Hepatocyte (in vitro differentiated cells): ENCODE results near the gene KSR1. TPM values are rescaled to one million over a fixed set of nuclear protein-coding genes. Genes with fewer than 3 reads are reported as not detected.

Experiments
- DNase-seq: peaks from one replicate; pipeline ENCODE4 v3.0.0-alpha.2; 2016; ENCODE audit warnings: low spot score
- H2AFZ ChIP-seq: fragments of 200-600 bp; sonication (generic); 2 replicates; pipeline ENCODE4 v1.6.0; 2016; ENCODE audit warnings: antibody characterized with exemption, mild to moderate bottlenecking
- H3K27ac ChIP-seq: fragments of 200-600 bp; sonication (generic); 2 replicates; pipeline ENCODE4 v1.5.1; 2016; ENCODE audit warnings: mild to moderate bottlenecking
- H3K27me3 ChIP-seq: fragments of 200-600 bp; sonication (generic); 2 replicates; pipeline ENCODE4 v1.6.1; 2016
- H3K36me3 ChIP-seq: fragments of 200-600 bp; sonication (generic); replicated peaks from 2 replicates; pipeline ENCODE4 v1.5.1; 2016; ENCODE audit warnings: low read depth; ENCODE audit not compliant: insufficient read depth
- H3K4me1 ChIP-seq: fragments of 200-600 bp; sonication (generic); 2 replicates; pipeline ENCODE4 v1.5.1; 2016; ENCODE audit warnings: mild to moderate bottlenecking, moderate library complexity; ENCODE audit not compliant: insufficient read depth
- H3K4me2 ChIP-seq: fragments of 200-600 bp; sonication (generic); 2 replicates; pipeline ENCODE4 v1.6.0; 2016
- H3K4me3 ChIP-seq: fragments of 200-600 bp; sonication (generic); 2 replicates; pipeline ENCODE4 v1.5.1; 2016; ENCODE audit warnings: mild to moderate bottlenecking
- H3K79me2 ChIP-seq: fragments of 200-600 bp; sonication (generic); 2 replicates; pipeline ENCODE4 v1.6.0; 2017; ENCODE audit warnings: mild to moderate bottlenecking
- H3K9me2 ChIP-seq: fragments of 200-600 bp; sonication (generic); replicated peaks from 2 replicates; pipeline ENCODE4 v1.6.0; 2017; ENCODE audit warnings: mild to moderate bottlenecking; ENCODE audit not compliant: insufficient read depth
- H3K9me3 ChIP-seq: fragments of 200-600 bp; sonication (generic); 2 replicates; pipeline ENCODE4 v1.5.1; 2016; ENCODE audit warnings: low read depth, mild to moderate bottlenecking
- H4K20me1 ChIP-seq: fragments of 200-600 bp; sonication (generic); 2 replicates; pipeline ENCODE4 v1.6.0; 2016; ENCODE audit warnings: mild to moderate bottlenecking; ENCODE audit not compliant: insufficient read depth, poor library complexity, severe bottlenecking
- EZH2 ChIP-seq: fragments of 200-600 bp; sonication (generic); IDR thresholded peaks from 2 replicates; pipeline ENCODE4 v1.6.1; 2016; ENCODE audit warnings: antibody characterized with exemption, mild to moderate bottlenecking, borderline replicate concordance
- EZH2phosphoT487 ChIP-seq: fragments of 200-600 bp; sonication (generic); IDR thresholded peaks from one replicate; pipeline ENCODE4 v1.6.1; 2018; ENCODE audit warnings: antibody characterized with exemption, mild to moderate bottlenecking, low read depth, moderate library complexity; ENCODE audit not compliant: unreplicated experiment, severe bottlenecking
- WGBS: methylation state at CpG from one replicate; pipeline ENCODE4 v1.1.6; 2016; ENCODE audit warnings: low lambda C conversion rate; ENCODE audit errors: missing lambda C conversion rate; 5-methylcytosine and 5-hydroxymethylcytosine counted together
- polyA plus RNA-seq: library from polyadenylated mRNA; unstranded; fragments of >200 nt; fragmentation: Nextera tagmentation; extraction: Ambion mirVana; gene quantifications from 2 replicates; pipeline ENCODE4 v1.2.1, GENCODE V29; 2016
- total RNA-seq: library from RNA; depleted of rRNA; stranded (reverse); fragments of >200 nt; gene quantifications from 2 replicates; pipeline ENCODE4 v1.2.3, GENCODE V29; 2014
- TF ChIP-seq, protein P1 (sequence below): fragments of 200-600 bp; sonication (generic); IDR thresholded peaks from 2 replicates; pipeline ENCODE4 v1.5.1; 2016; ENCODE audit warnings: antibody characterized with exemption, mild to moderate bottlenecking; ENCODE audit not compliant: poor library complexity

The KSR1 gene
- total and polyA plus RNA-seq, 2 experiments from 2014 or later: 16.2 to 32.6 TPM

GRCh38 chr17:27565874-27566670 lies 109.8 kb downstream of the KSR1 start:
- no peaks in the 10 kb centered on the region for H3K9me3 ChIP-seq
- no peaks in the 10 kb centered on the region for H3K27me3 ChIP-seq
- DNase-seq: no peak
- peaks cover 67% of the 10 kb centered on the region for H3K79me2 ChIP-seq
- peaks cover 20% of the 10 kb centered on the region for H3K4me1 ChIP-seq
- no peaks in the 10 kb centered on the region for H4K20me1 ChIP-seq
- TF ChIP-seq EZH2phosphoT487: no peak
- no peak for TF ChIP-seq EZH2
- TF ChIP-seq, protein P1, sequence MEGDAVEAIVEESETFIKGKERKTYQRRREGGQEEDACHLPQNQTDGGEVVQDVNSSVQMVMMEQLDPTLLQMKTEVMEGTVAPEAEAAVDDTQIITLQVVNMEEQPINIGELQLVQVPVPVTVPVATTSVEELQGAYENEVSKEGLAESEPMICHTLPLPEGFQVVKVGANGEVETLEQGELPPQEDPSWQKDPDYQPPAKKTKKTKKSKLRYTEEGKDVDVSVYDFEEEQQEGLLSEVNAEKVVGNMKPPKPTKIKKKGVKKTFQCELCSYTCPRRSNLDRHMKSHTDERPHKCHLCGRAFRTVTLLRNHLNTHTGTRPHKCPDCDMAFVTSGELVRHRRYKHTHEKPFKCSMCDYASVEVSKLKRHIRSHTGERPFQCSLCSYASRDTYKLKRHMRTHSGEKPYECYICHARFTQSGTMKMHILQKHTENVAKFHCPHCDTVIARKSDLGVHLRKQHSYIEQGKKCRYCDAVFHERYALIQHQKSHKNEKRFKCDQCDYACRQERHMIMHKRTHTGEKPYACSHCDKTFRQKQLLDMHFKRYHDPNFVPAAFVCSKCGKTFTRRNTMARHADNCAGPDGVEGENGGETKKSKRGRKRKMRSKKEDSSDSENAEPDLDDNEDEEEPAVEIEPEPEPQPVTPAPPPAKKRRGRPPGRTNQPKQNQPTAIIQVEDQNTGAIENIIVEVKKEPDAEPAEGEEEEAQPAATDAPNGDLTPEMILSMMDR: no peak
- no peak overlapping the region for H3K4me2 ChIP-seq
- no peak overlapping the region for H2AFZ ChIP-seq
- H3K27ac ChIP-seq: no peak overlapping the region
- no peak overlapping the region for H3K4me3 ChIP-seq
- H3K36me3 ChIP-seq: no peaks in the 10 kb centered on the region
- WGBS: 84% methylated on average over 11 of the region's 11 CpGs
- H3K9me2 ChIP-seq: no peaks in the 10 kb centered on the region

DNA sequence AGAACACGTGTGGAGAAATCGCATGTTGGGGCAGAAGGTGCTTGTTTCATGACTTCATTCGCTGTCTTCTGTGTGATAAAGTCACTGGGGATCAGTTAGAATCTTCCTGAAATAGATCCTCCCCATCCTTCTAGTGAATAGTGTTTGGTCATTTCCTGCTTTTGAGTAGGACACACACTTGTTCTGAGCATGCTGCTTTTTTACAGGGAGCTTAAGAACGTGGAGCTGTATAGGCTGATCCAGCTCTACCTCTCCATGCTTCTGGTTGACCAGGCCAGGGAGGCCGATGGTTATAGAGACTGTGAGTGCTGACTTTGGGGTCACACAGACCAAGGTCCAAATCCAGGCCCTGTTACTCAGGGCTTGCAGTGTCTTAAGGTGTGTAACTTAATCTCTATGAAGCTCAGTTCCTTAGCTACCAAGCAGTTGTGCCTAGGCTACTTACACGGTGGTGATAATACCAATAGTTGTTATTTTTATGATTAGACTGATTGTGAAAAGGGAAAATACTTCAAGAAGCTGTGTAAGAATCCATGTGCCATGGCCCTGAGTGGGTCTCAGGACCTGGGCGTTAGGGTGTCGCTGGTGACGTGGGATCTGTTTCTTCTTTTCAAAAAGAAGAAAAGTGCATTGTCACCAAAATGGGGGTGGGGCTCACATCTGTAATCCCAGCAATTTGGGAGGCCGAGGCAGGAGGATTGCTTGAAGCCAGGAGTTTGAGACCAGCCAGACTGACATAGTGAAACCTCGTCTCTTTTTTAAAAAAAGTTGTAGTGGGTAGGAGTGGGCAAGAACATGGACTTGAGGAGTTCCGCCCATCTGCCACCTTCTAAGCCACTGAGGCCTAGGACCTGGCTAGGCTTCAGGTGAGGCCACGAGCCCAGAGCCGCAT lies 110.7 kb downstream of the KSR1 start:
- 91% methylated on average over 14 of the region's 14 CpGs for WGBS
- Histone ChIP-seq H3K4me2 (no peak overlapping the region), H3K9me3 (no peaks in the 10 kb centered on the region), H3K79me2 (peaks cover 67% of the 10 kb centered on the region), H3K4me3 (no peak overlapping the region), H3K36me3 (no peaks in the 10 kb centered on the region), H4K20me1 (no peaks in the 10 kb centered on the region), H3K4me1 (peaks cover 24% of the 10 kb centered on the region), H2AFZ (no peak overlapping the region), H3K27ac (no peak overlapping the region), H3K9me2 (no peaks in the 10 kb centered on the region), H3K27me3 (no peaks in the 10 kb centered on the region)
- no peak for DNase-seq
- TF ChIP-seq EZH2: no peak
- no peak for TF ChIP-seq EZH2phosphoT487
- TF ChIP-seq, protein P1: no peak

GRCh38 chr17:27567563-27567859 lies 111.3 kb downstream of the KSR1 start:
- Histone ChIP-seq H3K9me2 (no peaks in the 10 kb centered on the region), H3K27ac (no peak overlapping the region), H3K4me3 (no peak overlapping the region), H3K4me1 (peaks cover 24% of the 10 kb centered on the region), H4K20me1 (no peaks in the 10 kb centered on the region), H3K4me2 (no peak overlapping the region), H3K27me3 (no peaks in the 10 kb centered on the region), H2AFZ (no peak overlapping the region), H3K79me2 (peaks cover 67% of the 10 kb centered on the region), H3K36me3 (no peaks in the 10 kb centered on the region), H3K9me3 (no peaks in the 10 kb centered on the region)
- no peak for DNase-seq
- TF ChIP-seq EZH2phosphoT487: no peak
- TF ChIP-seq EZH2: no peak
- TF ChIP-seq, protein P1: no peak
- WGBS: 96% methylated on average over 5 of the region's 5 CpGs
